ENCODE results near the gene PVALEF. TPM values are rescaled to one million over a fixed set of nuclear protein-coding genes. Genes with fewer than 3 reads are reported as not detected.

The PVALEF gene
- total RNA-seq, 1 donor from 2014 or later: not detected

- intact Hi-C loops (cut with micrococcal nuclease): no loop called here
- DNase-seq (ENCODE audit: low spot score): no peak
- Mint-ChIP-seq H3K36me3 (ENCODE audit: low read depth) (no peaks in the 10 kb centered on the region), H3K27me3 (ENCODE audit: insufficient read depth) (no peaks in the 10 kb centered on the region), H3K4me1 (ENCODE audit: low read depth) (no peaks in the 10 kb centered on the region), H3K9me3 (no peaks in the 10 kb centered on the region), H3K4me3 (no peak overlapping the region), H3K27ac (no peak overlapping the region)
Observed at GRCh38 chr17:81196505-81197408, 31.4 kb downstream of the PVALEF start.

GRCh38 chr17:81197409-81197795 is 32.1 kb downstream of the PVALEF start:
- intact Hi-C loops (cut with micrococcal nuclease): no loop called here
- H3K4me1 Mint-ChIP-seq (ENCODE audit: low read depth): no peaks in the 10 kb centered on the region
- H3K27me3 Mint-ChIP-seq (ENCODE audit: insufficient read depth): no peaks in the 10 kb centered on the region
- H3K4me3 Mint-ChIP-seq: no peak overlapping the region
- H3K36me3 Mint-ChIP-seq (ENCODE audit: low read depth): no peaks in the 10 kb centered on the region
- no peak for DNase-seq (ENCODE audit: low spot score)
- no peaks in the 10 kb centered on the region for H3K9me3 Mint-ChIP-seq
- H3K27ac Mint-ChIP-seq: no peak overlapping the region

- H3K9me3 Mint-ChIP-seq: no peaks in the 10 kb centered on the region
Observed at GRCh38 chr17:81197831-81198490, 32.7 kb downstream of the PVALEF start.

DNA sequence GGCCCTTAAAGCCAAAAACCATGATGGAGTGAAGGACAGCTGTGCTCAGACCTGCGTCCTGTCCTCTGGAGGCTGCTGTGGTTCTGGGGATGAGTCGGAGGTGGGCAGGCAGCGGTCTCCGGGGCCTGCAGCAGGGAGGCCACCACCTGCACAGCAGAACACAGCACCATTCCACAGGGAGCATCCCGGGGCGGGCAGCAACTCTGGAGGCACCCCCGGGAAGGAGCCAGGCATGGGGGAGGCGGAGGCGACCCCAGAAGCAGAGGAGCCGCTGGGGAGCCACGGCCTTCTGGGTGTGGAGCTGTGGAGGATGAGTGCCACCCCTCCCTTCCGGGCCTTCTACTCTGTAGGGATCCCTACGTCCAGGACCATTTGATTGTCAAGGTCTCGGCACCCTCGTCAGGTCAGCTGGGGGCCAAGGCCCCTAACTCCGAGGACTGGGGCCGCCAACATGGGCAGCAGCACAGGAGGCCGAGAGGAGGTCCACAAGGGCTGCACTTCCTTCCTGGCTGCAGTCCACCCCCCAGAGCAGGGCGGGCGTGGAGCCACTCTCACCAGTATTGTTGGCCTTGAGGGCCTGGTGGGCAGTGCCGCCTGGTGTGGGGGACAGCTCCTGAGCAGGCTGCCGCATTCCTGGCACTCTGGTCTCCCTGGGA is 33.6 kb downstream of the PVALEF start:
- intact Hi-C loops (cut with micrococcal nuclease): no loop called here
- Mint-ChIP-seq H3K4me3 (no peak overlapping the region), H3K27me3 (ENCODE audit: insufficient read depth) (no peaks in the 10 kb centered on the region), H3K36me3 (ENCODE audit: low read depth) (no peaks in the 10 kb centered on the region), H3K27ac (no peak overlapping the region), H3K4me1 (ENCODE audit: low read depth) (no peaks in the 10 kb centered on the region), H3K9me3 (no peaks in the 10 kb centered on the region)
- no peak for DNase-seq (ENCODE audit: low spot score)

More at GRCh38 chr17:81197831-81198490, 32.7 kb downstream of the PVALEF start:
- H3K4me1 Mint-ChIP-seq (ENCODE audit: low read depth): no peaks in the 10 kb centered on the region
- no peak overlapping the region for H3K4me3 Mint-ChIP-seq
- no peaks in the 10 kb centered on the region for H3K27me3 Mint-ChIP-seq (ENCODE audit: insufficient read depth)
- DNase-seq (ENCODE audit: low spot score): no peak
- intact Hi-C loops (cut with micrococcal nuclease): no loop called here
- H3K27ac Mint-ChIP-seq: no peak overlapping the region
- H3K36me3 Mint-ChIP-seq (ENCODE audit: low read depth): no peaks in the 10 kb centered on the region

GRCh38 chr17:81199482-81199830 is 34.1 kb downstream of the PVALEF start:
- H3K9me3 Mint-ChIP-seq: no peaks in the 10 kb centered on the region
- intact Hi-C loops (cut with micrococcal nuclease): no loop called here

GRCh38 chr17:81200201-81200600 is 34.9 kb downstream of the PVALEF start:
- H3K4me3 Mint-ChIP-seq: no peak overlapping the region
- no peak overlapping the region for H3K27ac Mint-ChIP-seq
- intact Hi-C loops (cut with micrococcal nuclease): no loop called here
- DNase-seq (ENCODE audit: low spot score): no peak
- H3K36me3 Mint-ChIP-seq (ENCODE audit: low read depth): no peaks in the 10 kb centered on the region
- no peaks in the 10 kb centered on the region for H3K4me1 Mint-ChIP-seq (ENCODE audit: low read depth)
- no peaks in the 10 kb centered on the region for H3K27me3 Mint-ChIP-seq (ENCODE audit: insufficient read depth)
- no peaks in the 10 kb centered on the region for H3K9me3 Mint-ChIP-seq

More at GRCh38 chr17:81199482-81199830, 34.1 kb downstream of the PVALEF start:
- Mint-ChIP-seq H3K36me3 (ENCODE audit: low read depth) (no peaks in the 10 kb centered on the region), H3K27me3 (ENCODE audit: insufficient read depth) (no peaks in the 10 kb centered on the region), H3K4me3 (no peak overlapping the region), H3K27ac (no peak overlapping the region), H3K4me1 (ENCODE audit: low read depth) (no peaks in the 10 kb centered on the region)
- DNase-seq (ENCODE audit: low spot score): no peak

GRCh38 chr17:81200695-81201580 is 35.6 kb downstream of the PVALEF start:
- Mint-ChIP-seq H3K9me3 (no peaks in the 10 kb centered on the region), H3K27ac (no peak overlapping the region), H3K4me1 (ENCODE audit: low read depth) (no peaks in the 10 kb centered on the region), H3K4me3 (no peak overlapping the region), H3K27me3 (ENCODE audit: insufficient read depth) (no peaks in the 10 kb centered on the region), H3K36me3 (ENCODE audit: low read depth) (no peaks in the 10 kb centered on the region)
- intact Hi-C loops (cut with micrococcal nuclease): no loop called here
- DNase-seq (ENCODE audit: low spot score): no peak

DNA sequence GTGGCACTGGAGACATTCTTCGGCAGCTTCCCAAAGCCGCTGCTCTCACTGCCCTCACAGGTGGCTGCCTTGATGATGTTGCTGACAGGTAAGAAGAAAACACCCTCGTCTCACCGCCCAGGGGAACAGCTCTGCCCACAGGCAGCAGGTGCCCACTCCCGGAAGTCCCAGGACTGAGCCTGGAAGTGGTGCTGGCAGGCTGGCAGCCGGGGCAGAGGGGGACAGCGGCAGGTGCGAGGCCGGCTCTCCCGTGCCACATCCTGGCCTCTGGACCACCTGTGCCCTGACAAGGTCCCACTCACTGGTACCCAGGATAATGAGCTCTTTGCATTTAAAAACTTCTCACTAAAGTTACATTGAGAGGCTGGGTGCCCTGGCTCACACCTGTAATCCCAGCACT is 37.0 kb downstream of the PVALEF start:
- H3K4me3 Mint-ChIP-seq: no peak overlapping the region

GRCh38 chr17:81203136-81203535 is 37.8 kb downstream of the PVALEF start:
- Mint-ChIP-seq H3K4me1 (ENCODE audit: low read depth) (no peaks in the 10 kb centered on the region), H3K4me3 (no peak overlapping the region), H3K9me3 (no peaks in the 10 kb centered on the region), H3K36me3 (ENCODE audit: low read depth) (no peaks in the 10 kb centered on the region), H3K27ac (no peak overlapping the region), H3K27me3 (ENCODE audit: insufficient read depth) (no peaks in the 10 kb centered on the region)
- intact Hi-C loops (cut with micrococcal nuclease): no loop called here
- no peak for DNase-seq (ENCODE audit: low spot score)

More for the DNA sequence above, 37.0 kb downstream of the PVALEF start:
- intact Hi-C loops (cut with micrococcal nuclease): no loop called here
- no peaks in the 10 kb centered on the region for H3K27me3 Mint-ChIP-seq (ENCODE audit: insufficient read depth)
- no peaks in the 10 kb centered on the region for H3K4me1 Mint-ChIP-seq (ENCODE audit: low read depth)
- H3K9me3 Mint-ChIP-seq: no peaks in the 10 kb centered on the region
- no peak for DNase-seq (ENCODE audit: low spot score)
- H3K27ac Mint-ChIP-seq: no peak overlapping the region
- H3K36me3 Mint-ChIP-seq (ENCODE audit: low read depth): no peaks in the 10 kb centered on the region

GRCh38 chr17:81204578-81204977 is 39.3 kb downstream of the PVALEF start:
- no peak for DNase-seq (ENCODE audit: low spot score)
- no peaks in the 10 kb centered on the region for H3K4me1 Mint-ChIP-seq (ENCODE audit: low read depth)
- intact Hi-C loops (cut with micrococcal nuclease): no loop called here
- no peaks in the 10 kb centered on the region for H3K27me3 Mint-ChIP-seq (ENCODE audit: insufficient read depth)
- H3K4me3 Mint-ChIP-seq: no peak overlapping the region
- no peak overlapping the region for H3K27ac Mint-ChIP-seq
- no peaks in the 10 kb centered on the region for H3K36me3 Mint-ChIP-seq (ENCODE audit: low read depth)
- no peaks in the 10 kb centered on the region for H3K9me3 Mint-ChIP-seq

- no peak for DNase-seq (ENCODE audit: low spot score)
- Mint-ChIP-seq H3K27me3 (ENCODE audit: insufficient read depth) (peaks cover 2% of the 10 kb centered on the region), H3K4me3 (no peak overlapping the region), H3K9me3 (no peaks in the 10 kb centered on the region), H3K4me1 (ENCODE audit: low read depth) (no peaks in the 10 kb centered on the region), H3K36me3 (ENCODE audit: low read depth) (no peaks in the 10 kb centered on the region), H3K27ac (no peak overlapping the region)
- intact Hi-C loops (cut with micrococcal nuclease): no loop called here
Observed at GRCh38 chr17:81206166-81206565, 40.9 kb downstream of the PVALEF start.

- Mint-ChIP-seq H3K9me3 (no peaks in the 10 kb centered on the region), H3K36me3 (ENCODE audit: low read depth) (no peaks in the 10 kb centered on the region), H3K4me1 (ENCODE audit: low read depth) (no peaks in the 10 kb centered on the region), H3K27me3 (ENCODE audit: insufficient read depth) (peaks cover 2% of the 10 kb centered on the region), H3K4me3 (no peak overlapping the region), H3K27ac (no peak overlapping the region)
- intact Hi-C loops (cut with micrococcal nuclease): no loop called here
- DNase-seq (ENCODE audit: low spot score): no peak
Observed at GRCh38 chr17:81206657-81207056, 41.4 kb downstream of the PVALEF start.

Measured in activated T-helper 1 cell treated with anti-CD3 and anti-CD28 coated beads, Interleukin-12 subunit alpha, Interleukin-12 subunit beta, Interleukin-2, Interleukin-4 antibody, amounts not matched to agents 30 ng/mL and 10 ng/mL and 1 ng/mL, durations not matched to agents 14 hours and 24 hours and 36 hours (primary cell).